GM12878 (cell line): ENCODE data around the gene KDM3B. TPM values are rescaled to one million over a fixed set of nuclear protein-coding genes. Genes with fewer than 3 reads are reported as not detected.

Source experiments
- DPF2 ChIP-seq: fragments of 450-650 bp; IDR thresholded peaks from 2 replicates; pipeline ENCODE4 v1.6.1; 2017; ENCODE audit warnings: mild to moderate bottlenecking
- polyA plus RNA-seq, 11 experiments: library from polyadenylated mRNA; depleted of rRNA in 4 of 11; unstranded in 6 of 11; stranded (reverse) in 5 of 11; fragments of >200 nt; fragmentation: Nextera tagmentation in 4 of 11; fragmentation: Illumina TruSeq in 1 of 11; extraction: Ambion mirVana in 4 of 11; extraction: Trizol in 1 of 11; gene quantifications; 1 replicate in 1 of 11; 2 replicates in 10 of 11; pipeline versions ENCODE4 v1.2.1 to v1.2.3, GENCODE V29; 2011 to 2016; ENCODE audit warnings: inconsistent platforms in 2 of 11, missing spikeins in 2 of 11, low read depth in 1 of 11
- total RNA-seq, 4 experiments: library from RNA; depleted of rRNA in 3 of 4; stranded (reverse); fragments of >200 nt in 3 of 4; fragmentation: Illumina TruSeq in 1 of 4; extraction: Trizol in 1 of 4; gene quantifications; 2 replicates each; pipeline versions ENCODE4 v1.2.1 to v1.2.3, GENCODE V29; 2013 to 2021
- TF ChIP-seq, protein P1 (sequence below): IDR thresholded peaks from 2 replicates; pipeline ENCODE4 v1.6.1; 2012; ENCODE audit warnings: low read depth, low read length, improper control_type of control experiment
- TF ChIP-seq, protein P2 (sequence below): IDR thresholded peaks from 2 replicates; pipeline ENCODE4 v1.6.1; 2011; ENCODE audit warnings: low read depth, mild to moderate bottlenecking, low read length, moderate library complexity, borderline replicate concordance; ENCODE audit errors: extremely low read depth
- TF ChIP-seq, protein P3 (sequence below): IDR thresholded peaks from 2 replicates; pipeline ENCODE4 v1.6.1; 2012; ENCODE audit warnings: improper control_type of control experiment, low read depth, low read length; ENCODE audit not compliant: insufficient replicate concordance

The KDM3B gene
- total and polyA plus RNA-seq, 10 of the 15 experiments (the other 5 are each of a cell fraction or from before 2014, with no cell fraction given), result 8.5 to 45.7 (median 29.0) TPM

DNA sequence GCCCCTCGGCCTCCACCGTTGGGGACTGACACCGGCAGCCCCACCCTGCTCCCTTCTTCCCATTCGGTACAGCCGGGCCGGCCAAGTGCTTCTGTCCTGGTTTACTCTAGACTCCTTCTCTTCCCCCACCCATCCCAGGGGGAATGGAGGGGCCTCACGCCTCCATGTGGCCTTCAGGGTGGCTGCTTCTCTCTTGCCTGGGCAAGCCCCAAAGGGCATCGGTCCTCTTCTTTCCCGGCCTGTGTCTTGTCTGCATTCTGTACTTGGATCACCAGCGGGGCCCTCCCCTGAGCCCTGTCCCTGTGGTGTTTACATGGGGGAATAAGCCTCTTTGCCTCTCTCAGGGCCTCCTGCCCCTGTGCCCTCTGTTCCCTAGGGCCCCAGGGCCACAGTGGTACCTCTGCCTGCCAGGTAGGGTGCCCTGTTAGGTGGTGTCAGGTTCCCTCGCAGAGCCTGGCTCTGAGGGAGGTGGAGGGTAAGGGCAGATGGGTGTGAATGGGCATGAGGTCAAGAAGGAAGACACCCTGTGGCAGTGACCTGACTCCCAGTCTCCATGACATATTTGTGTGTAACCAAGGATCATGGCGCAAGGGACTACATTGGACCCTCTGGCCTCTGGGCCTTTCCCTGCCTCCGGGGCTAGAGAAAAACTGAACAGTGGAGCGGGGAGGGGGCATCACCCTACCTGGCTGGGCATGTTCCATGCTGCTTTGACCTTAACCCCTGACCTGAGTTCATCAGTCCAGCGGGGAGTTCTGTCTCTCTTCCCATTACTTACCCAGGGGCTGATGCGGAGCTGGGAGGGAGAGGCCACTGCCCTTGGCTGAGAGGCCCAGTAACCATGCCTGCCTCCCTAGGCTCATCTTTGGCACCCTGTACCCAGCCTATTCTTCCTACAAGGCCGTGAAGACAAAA lies 87.9 kb downstream of the KDM3B start (continued):
- TF ChIP-seq, protein P1, sequence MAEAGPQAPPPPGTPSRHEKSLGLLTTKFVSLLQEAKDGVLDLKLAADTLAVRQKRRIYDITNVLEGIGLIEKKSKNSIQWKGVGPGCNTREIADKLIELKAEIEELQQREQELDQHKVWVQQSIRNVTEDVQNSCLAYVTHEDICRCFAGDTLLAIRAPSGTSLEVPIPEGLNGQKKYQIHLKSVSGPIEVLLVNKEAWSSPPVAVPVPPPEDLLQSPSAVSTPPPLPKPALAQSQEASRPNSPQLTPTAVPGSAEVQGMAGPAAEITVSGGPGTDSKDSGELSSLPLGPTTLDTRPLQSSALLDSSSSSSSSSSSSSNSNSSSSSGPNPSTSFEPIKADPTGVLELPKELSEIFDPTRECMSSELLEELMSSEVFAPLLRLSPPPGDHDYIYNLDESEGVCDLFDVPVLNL, result no peak
- no peak for TF ChIP-seq DPF2
- TF ChIP-seq, protein P2, sequence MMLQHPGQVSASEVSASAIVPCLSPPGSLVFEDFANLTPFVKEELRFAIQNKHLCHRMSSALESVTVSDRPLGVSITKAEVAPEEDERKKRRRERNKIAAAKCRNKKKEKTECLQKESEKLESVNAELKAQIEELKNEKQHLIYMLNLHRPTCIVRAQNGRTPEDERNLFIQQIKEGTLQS, result no peak
- TF ChIP-seq, protein P3, sequence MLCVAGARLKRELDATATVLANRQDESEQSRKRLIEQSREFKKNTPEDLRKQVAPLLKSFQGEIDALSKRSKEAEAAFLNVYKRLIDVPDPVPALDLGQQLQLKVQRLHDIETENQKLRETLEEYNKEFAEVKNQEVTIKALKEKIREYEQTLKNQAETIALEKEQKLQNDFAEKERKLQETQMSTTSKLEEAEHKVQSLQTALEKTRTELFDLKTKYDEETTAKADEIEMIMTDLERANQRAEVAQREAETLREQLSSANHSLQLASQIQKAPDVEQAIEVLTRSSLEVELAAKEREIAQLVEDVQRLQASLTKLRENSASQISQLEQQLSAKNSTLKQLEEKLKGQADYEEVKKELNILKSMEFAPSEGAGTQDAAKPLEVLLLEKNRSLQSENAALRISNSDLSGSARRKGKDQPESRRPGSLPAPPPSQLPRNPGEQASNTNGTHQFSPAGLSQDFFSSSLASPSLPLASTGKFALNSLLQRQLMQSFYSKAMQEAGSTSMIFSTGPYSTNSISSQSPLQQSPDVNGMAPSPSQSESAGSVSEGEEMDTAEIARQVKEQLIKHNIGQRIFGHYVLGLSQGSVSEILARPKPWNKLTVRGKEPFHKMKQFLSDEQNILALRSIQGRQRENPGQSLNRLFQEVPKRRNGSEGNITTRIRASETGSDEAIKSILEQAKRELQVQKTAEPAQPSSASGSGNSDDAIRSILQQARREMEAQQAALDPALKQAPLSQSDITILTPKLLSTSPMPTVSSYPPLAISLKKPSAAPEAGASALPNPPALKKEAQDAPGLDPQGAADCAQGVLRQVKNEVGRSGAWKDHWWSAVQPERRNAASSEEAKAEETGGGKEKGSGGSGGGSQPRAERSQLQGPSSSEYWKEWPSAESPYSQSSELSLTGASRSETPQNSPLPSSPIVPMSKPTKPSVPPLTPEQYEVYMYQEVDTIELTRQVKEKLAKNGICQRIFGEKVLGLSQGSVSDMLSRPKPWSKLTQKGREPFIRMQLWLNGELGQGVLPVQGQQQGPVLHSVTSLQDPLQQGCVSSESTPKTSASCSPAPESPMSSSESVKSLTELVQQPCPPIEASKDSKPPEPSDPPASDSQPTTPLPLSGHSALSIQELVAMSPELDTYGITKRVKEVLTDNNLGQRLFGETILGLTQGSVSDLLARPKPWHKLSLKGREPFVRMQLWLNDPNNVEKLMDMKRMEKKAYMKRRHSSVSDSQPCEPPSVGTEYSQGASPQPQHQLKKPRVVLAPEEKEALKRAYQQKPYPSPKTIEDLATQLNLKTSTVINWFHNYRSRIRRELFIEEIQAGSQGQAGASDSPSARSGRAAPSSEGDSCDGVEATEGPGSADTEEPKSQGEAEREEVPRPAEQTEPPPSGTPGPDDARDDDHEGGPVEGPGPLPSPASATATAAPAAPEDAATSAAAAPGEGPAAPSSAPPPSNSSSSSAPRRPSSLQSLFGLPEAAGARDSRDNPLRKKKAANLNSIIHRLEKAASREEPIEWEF, result no peak
